ENCODE results near the gene PCNX4. TPM values are rescaled to one million over a fixed set of nuclear protein-coding genes. Genes with fewer than 3 reads are reported as not detected.

PCNX4 gene
- total and polyA plus RNA-seq, 2 donors (not counting 1 experiment from before 2014, with no cell fraction given) = 57.8 to 95.0 TPM

GRCh38 chr14:60175255-60175902, 83.7 kb downstream of the PCNX4 start:
- no peaks in the 10 kb centered on the region for H4K20me1 ChIP-seq (ENCODE audit: control insufficient read depth, extremely low read depth, insufficient read depth, low read length)
- DNase-seq (ENCODE audit: low read depth in 2 of 2) = no peak
- no peak overlapping the region for H3K4me3 ChIP-seq (replicated peaks in 1 of 4; ENCODE audit: control extremely low read depth in 1 of 4, insufficient read depth in 1 of 4, low read depth in 3 of 4, low read length in 4 of 4)
- TF ChIP-seq EZH2 (IDR thresholded peaks at IDR 0.05; ENCODE audit: low read length, missing control alignments) = no peak
- H3K4me1 ChIP-seq (ENCODE audit: control insufficient read depth, extremely low read depth, insufficient read depth, low read length) = peaks cover 2% of the 10 kb centered on the region
- no peaks in the 10 kb centered on the region for H3K36me3 ChIP-seq (ENCODE audit: control insufficient read depth, insufficient read depth, low read length)
- no peak overlapping the region for H2AFZ ChIP-seq (ENCODE audit: low read length)
- H3K27me3 ChIP-seq (ENCODE audit: control insufficient read depth, insufficient read depth, low read length) = no peaks in the 10 kb centered on the region
- H3K9me3 ChIP-seq (ENCODE audit: control insufficient read depth, insufficient read depth, low read depth, low read length) = no peaks in the 10 kb centered on the region
- H3K79me2 ChIP-seq (ENCODE audit: control insufficient read depth, insufficient read depth, low read length) = no peaks in the 10 kb centered on the region
- H3K9ac ChIP-seq (ENCODE audit: insufficient read depth, low read length) = no peak overlapping the region
- no peak overlapping the region for H3K4me2 ChIP-seq (ENCODE audit: extremely low read depth, insufficient read depth, low read length)
- no peak overlapping the region for H3K27ac ChIP-seq (ENCODE audit: insufficient read depth, low read length)

GRCh38 chr14:60178164-60178563, 86.4 kb downstream of the PCNX4 start:
- Histone ChIP-seq H3K36me3 (ENCODE audit: control insufficient read depth, insufficient read depth, low read length) (no peaks in the 10 kb centered on the region), H3K27ac (ENCODE audit: insufficient read depth, low read length) (no peak overlapping the region), H3K27me3 (ENCODE audit: control insufficient read depth, insufficient read depth, low read length) (no peaks in the 10 kb centered on the region), H3K9ac (ENCODE audit: insufficient read depth, low read length) (no peak overlapping the region), H3K4me2 (ENCODE audit: extremely low read depth, insufficient read depth, low read length) (no peak overlapping the region), H4K20me1 (ENCODE audit: control insufficient read depth, extremely low read depth, insufficient read depth, low read length) (no peaks in the 10 kb centered on the region), H3K9me3 (ENCODE audit: control insufficient read depth, insufficient read depth, low read depth, low read length) (no peaks in the 10 kb centered on the region), H2AFZ (ENCODE audit: low read length) (no peak overlapping the region), H3K4me1 (ENCODE audit: control insufficient read depth, extremely low read depth, insufficient read depth, low read length) (peaks cover 2% of the 10 kb centered on the region), H3K79me2 (ENCODE audit: control insufficient read depth, insufficient read depth, low read length) (no peaks in the 10 kb centered on the region), H3K4me3 (replicated peaks in 1 of 4; ENCODE audit: control extremely low read depth in 1 of 4, insufficient read depth in 1 of 4, low read depth in 3 of 4, low read length in 4 of 4) (no peak overlapping the region)
- TF ChIP-seq CTCF (conservative IDR thresholded peaks at IDR 0.05 in 1 of 2, IDR thresholded peaks at IDR 0.05 in 1 of 2; ENCODE audit: low read depth in 1 of 2, low read length in 2 of 2) (no peak), EZH2 (IDR thresholded peaks at IDR 0.05; ENCODE audit: low read length, missing control alignments) (no peak)
- DNase-seq (ENCODE audit: low read depth in 2 of 2) = no peak

- no peaks in the 10 kb centered on the region for H4K20me1 ChIP-seq (ENCODE audit: control insufficient read depth, extremely low read depth, insufficient read depth, low read length)
- no peak overlapping the region for H3K27ac ChIP-seq (ENCODE audit: insufficient read depth, low read length)
- no peak overlapping the region for H3K9ac ChIP-seq (ENCODE audit: insufficient read depth, low read length)
- H3K27me3 ChIP-seq (ENCODE audit: control insufficient read depth, insufficient read depth, low read length) = no peaks in the 10 kb centered on the region
- H3K79me2 ChIP-seq (ENCODE audit: control insufficient read depth, insufficient read depth, low read length) = no peaks in the 10 kb centered on the region
- no peak overlapping the region for H2AFZ ChIP-seq (ENCODE audit: low read length)
- no peaks in the 10 kb centered on the region for H3K9me3 ChIP-seq (ENCODE audit: control insufficient read depth, insufficient read depth, low read depth, low read length)
- TF ChIP-seq EZH2 (IDR thresholded peaks at IDR 0.05; ENCODE audit: low read length, missing control alignments) (no peak), CTCF (conservative IDR thresholded peaks at IDR 0.05 in 1 of 2, IDR thresholded peaks at IDR 0.05 in 1 of 2; ENCODE audit: low read depth in 1 of 2, low read length in 2 of 2) (no peak)
- DNase-seq (ENCODE audit: low read depth in 2 of 2) = no peak
- H3K4me3 ChIP-seq (replicated peaks in 1 of 4; ENCODE audit: control extremely low read depth in 1 of 4, insufficient read depth in 1 of 4, low read depth in 3 of 4, low read length in 4 of 4) = no peak overlapping the region
- no peaks in the 10 kb centered on the region for H3K36me3 ChIP-seq (ENCODE audit: control insufficient read depth, insufficient read depth, low read length)
- peaks cover 2% of the 10 kb centered on the region for H3K4me1 ChIP-seq (ENCODE audit: control insufficient read depth, extremely low read depth, insufficient read depth, low read length)
- H3K4me2 ChIP-seq (ENCODE audit: extremely low read depth, insufficient read depth, low read length) = no peak overlapping the region
Observed at GRCh38 chr14:60178820-60179219, 87.1 kb downstream of the PCNX4 start.

Measured in fibroblast of lung (primary cell).